DOHH2 (cell line): ENCODE data around the gene DMBT1.
"Not testable (repeated sequence)": the region's sequence is repeated elsewhere in the genome, so short reads cannot be mapped to it uniquely, and the experiment has no call there.

ENCODE experiments used
- EZH2phosphoT487 ChIP-seq: fragments of 200-600 bp; sonication (generic); IDR thresholded peaks from 2 replicates; pipeline ENCODE4 v1.6.1; 2017; ENCODE audit warnings: borderline replicate concordance, mild to moderate bottlenecking, antibody characterized with exemption, low read length, moderate library complexity, mixed read lengths
- TF ChIP-seq, protein P1 (sequence below): fragments of 200-600 bp; sonication (generic); IDR thresholded peaks from one replicate; pipeline ENCODE4 v1.5.1; 2014; ENCODE audit warnings: antibody characterized with exemption, mild to moderate bottlenecking, low read depth, low read length; ENCODE audit not compliant: poor library complexity, severe bottlenecking

DNA sequence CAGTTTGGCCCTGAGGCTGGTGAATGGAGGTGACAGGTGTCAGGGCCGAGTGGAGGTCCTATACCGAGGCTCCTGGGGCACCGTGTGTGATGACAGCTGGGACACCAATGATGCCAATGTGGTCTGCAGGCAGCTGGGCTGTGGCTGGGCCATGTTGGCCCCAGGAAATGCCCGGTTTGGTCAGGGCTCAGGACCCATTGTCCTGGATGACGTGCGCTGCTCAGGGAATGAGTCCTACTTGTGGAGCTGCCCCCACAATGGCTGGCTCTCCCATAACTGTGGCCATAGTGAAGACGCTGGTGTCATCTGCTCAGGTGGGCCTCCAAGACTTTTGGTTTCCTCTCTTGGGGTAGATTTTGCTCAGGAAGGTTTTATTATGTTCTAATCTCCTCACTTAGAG is 25.5 kb downstream of the DMBT1 start:
- TF ChIP-seq, protein P1, sequence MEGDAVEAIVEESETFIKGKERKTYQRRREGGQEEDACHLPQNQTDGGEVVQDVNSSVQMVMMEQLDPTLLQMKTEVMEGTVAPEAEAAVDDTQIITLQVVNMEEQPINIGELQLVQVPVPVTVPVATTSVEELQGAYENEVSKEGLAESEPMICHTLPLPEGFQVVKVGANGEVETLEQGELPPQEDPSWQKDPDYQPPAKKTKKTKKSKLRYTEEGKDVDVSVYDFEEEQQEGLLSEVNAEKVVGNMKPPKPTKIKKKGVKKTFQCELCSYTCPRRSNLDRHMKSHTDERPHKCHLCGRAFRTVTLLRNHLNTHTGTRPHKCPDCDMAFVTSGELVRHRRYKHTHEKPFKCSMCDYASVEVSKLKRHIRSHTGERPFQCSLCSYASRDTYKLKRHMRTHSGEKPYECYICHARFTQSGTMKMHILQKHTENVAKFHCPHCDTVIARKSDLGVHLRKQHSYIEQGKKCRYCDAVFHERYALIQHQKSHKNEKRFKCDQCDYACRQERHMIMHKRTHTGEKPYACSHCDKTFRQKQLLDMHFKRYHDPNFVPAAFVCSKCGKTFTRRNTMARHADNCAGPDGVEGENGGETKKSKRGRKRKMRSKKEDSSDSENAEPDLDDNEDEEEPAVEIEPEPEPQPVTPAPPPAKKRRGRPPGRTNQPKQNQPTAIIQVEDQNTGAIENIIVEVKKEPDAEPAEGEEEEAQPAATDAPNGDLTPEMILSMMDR = not testable (repeated sequence)
- not testable (repeated sequence) for TF ChIP-seq EZH2phosphoT487
